Uterus (tissue), 4 donors: Measurements from ENCODE around the gene GRXCR2. TPM values are rescaled to one million over a fixed set of nuclear protein-coding genes. Genes with fewer than 3 reads are reported as not detected.
A peak's percentile ranks its signal among the peaks of the same experiment; 100 is the strongest.
"Not testable (repeated sequence)": the region's sequence is repeated elsewhere in the genome, so short reads cannot be mapped to it uniquely, and the experiment has no call there.

Source experiments
- DNase-seq, 2 donors: peaks; one replicate each; pipeline ENCODE4 v3.0.0-alpha.2; 2019 to 2020
- H3K27ac ChIP-seq, 2 donors: fragments of 200-600 bp; sonication (generic); 1 replicate in 1 of 2; 2 replicates in 1 of 2; pipeline ENCODE4 v1.5.1; 2016 to 2018
- H3K27me3 ChIP-seq, 2 donors: fragments of 200-600 bp; sonication (generic); one replicate each; pipeline ENCODE4 v1.5.1; 2018 to 2019; ENCODE audit warnings: control low read depth in 1 of 2
- H3K36me3 ChIP-seq, 2 donors: fragments of 200-600 bp; sonication (generic); one replicate each; pipeline ENCODE4 v1.5.1; 2019; ENCODE audit warnings: control low read depth in 1 of 2
- H3K4me1 ChIP-seq, 2 donors: fragments of 200-600 bp; sonication (generic); one replicate each; pipeline ENCODE4 v1.5.1; 2018 to 2019; ENCODE audit warnings: control low read depth in 1 of 2
- H3K4me3 ChIP-seq, 2 donors: fragments of 200-600 bp; sonication (generic); 1 replicate in 1 of 2; 2 replicates in 1 of 2; pipeline ENCODE4 v1.5.1; 2018 to 2019; ENCODE audit warnings: mild to moderate bottlenecking in 1 of 2
- H3K9me3 ChIP-seq, 2 donors: fragments of 200-600 bp; sonication (generic); one replicate each; pipeline ENCODE4 v1.5.1; 2019; ENCODE audit warnings: control low read depth in 1 of 2
- CTCF ChIP-seq, 4 experiments: fragments of 200-600 bp in 2 of 4; fragments of 450-650 bp in 2 of 4; sonication (generic) in 2 of 4; IDR thresholded peaks; one replicate each; pipeline ENCODE4 v1.5.1; 2016 to 2019; ENCODE audit warnings: antibody characterized with exemption in 4 of 4, mild to moderate bottlenecking in 2 of 4, moderate library complexity in 1 of 4
- POLR2A ChIP-seq, 2 donors: fragments of 450-650 bp; IDR thresholded peaks; one replicate each; pipeline ENCODE4 v1.6.1; 2016; ENCODE audit warnings: antibody characterized with exemption in 2 of 2, mild to moderate bottlenecking in 1 of 2, moderate library complexity in 1 of 2
- intact Hi-C: fragments of 100-400 bp; cut with DNase I; formaldehyde crosslinking; loops from one replicate; pipeline ENCODE4 v1.15.1; 2023; ENCODE audit warnings: low total_unique reads
- total RNA-seq, 4 donors: library from RNA; depleted of rRNA in 3 of 4; stranded (reverse); fragments of >200 nt in 3 of 4; gene quantifications; one replicate each; pipeline versions ENCODE4 v1.1.0 to v1.2.4, GENCODE V29; 2014 to 2023
- donor health status: DM: yes; HTN: yes; CAD: no.

The GRXCR2 gene
- total RNA-seq, 4 donors from 2014 or later = not detected

- Histone ChIP-seq H3K36me3 (no peaks in the 10 kb centered on the region), H3K4me1 (no peaks in the 10 kb centered on the region), H3K27ac (no peak overlapping the region), H3K9me3 (no peaks in the 10 kb centered on the region), H3K4me3 (no peak overlapping the region), H3K27me3 (no peaks in the 10 kb centered on the region)
- intact Hi-C loops = no loop called here
- no peak for DNase-seq
- TF ChIP-seq CTCF (IDR thresholded peaks at IDR 0.05) (no peak), POLR2A (IDR thresholded peaks at IDR 0.05) (no peak)
These were observed 32.2 kb downstream of the GRXCR2 start for GRCh38 chr5:145840458-145841132.

GRCh38 chr5:145838276-145838675 is 34.5 kb downstream of the GRXCR2 start:
- intact Hi-C loops = no loop called here
- Histone ChIP-seq H3K4me1 (peaks cover 0 to 9% of the 10 kb centered on the region in 2 donors), H3K27me3 (no peaks in the 10 kb centered on the region), H3K36me3 (no peaks in the 10 kb centered on the region), H3K27ac (no peak overlapping the region), H3K9me3 (no peaks in the 10 kb centered on the region), H3K4me3 (no peak overlapping the region)
- DNase-seq = no peak
- TF ChIP-seq POLR2A (IDR thresholded peaks at IDR 0.05) (no peak), CTCF (IDR thresholded peaks at IDR 0.05) (no peak)

- H3K4me3 ChIP-seq, H3K27ac ChIP-seq, DNase-seq, H3K36me3 ChIP-seq, H3K4me1 ChIP-seq, intact Hi-C loops, H3K27me3 ChIP-seq, H3K9me3 ChIP-seq: not testable (repeated sequence)
These were observed 36.6 kb downstream of the GRXCR2 start for GRCh38 chr5:145836241-145836640.

GRCh38 chr5:145835848-145836239 is 37.0 kb downstream of the GRXCR2 start:
- Histone ChIP-seq H3K4me1 (peaks cover 3 to 9% of the 10 kb centered on the region in 2 donors), H3K36me3 (no peaks in the 10 kb centered on the region), H3K27me3 (no peaks in the 10 kb centered on the region), H3K4me3 (peak overlapping the region; percentile 62 to 78), H3K9me3 (no peaks in the 10 kb centered on the region), H3K27ac (peak overlapping the region; percentile 67 to 74)
- intact Hi-C loops = no loop called here
- no peak for DNase-seq
- TF ChIP-seq POLR2A (IDR thresholded peaks at IDR 0.05) (no peak), CTCF (IDR thresholded peaks at IDR 0.05) (no peak)

- Histone ChIP-seq H3K27ac (peak within 1 kb of the TSS; percentile 67 to 74), H3K27me3 (no peaks in the 10 kb centered on the region), H3K4me3 (peak within 1 kb of the TSS; percentile 62 to 78), H3K4me1 (peaks cover 3 to 9% of the 10 kb centered on the region in 2 donors), H3K9me3 (no peaks in the 10 kb centered on the region), H3K36me3 (no peaks in the 10 kb centered on the region)
- intact Hi-C loops = no loop called here
- TF ChIP-seq CTCF (IDR thresholded peaks at IDR 0.05) = peak in 1 of 4 experiments; percentile 15
- TF ChIP-seq POLR2A (IDR thresholded peaks at IDR 0.05) = peak; percentile 54 to 56
- DNase-seq = peak; percentile 86 to 87
These were observed 37.6 kb downstream of the GRXCR2 start, which contains the start of gene PRELID2 for GRCh38 chr5:145834917-145835847. TSS of gene PRELID2 (minus strand) at chr5:145835342. CDS start at chr5:145835251, 91 bp downstream.
